HG02885 (cell line): ENCODE results near the gene KLRC2.
"Not testable (repeated sequence)": the region's sequence is repeated elsewhere in the genome, so short reads cannot be mapped to it uniquely, and the experiment has no call there.

Experiments used
- ATAC-seq: cut with Tn5 transposase; IDR thresholded peaks from one replicate; pipeline ENCODE4 v1.9.1; 2021; ENCODE audit warnings: mild to moderate bottlenecking; ENCODE audit not compliant: unreplicated experiment, poor library complexity

The KLRC2 gene

GRCh38 chr12:10406725-10407124 is 29.1 kb downstream of the KLRC2 start:
- no peak for ATAC-seq

- no peak for ATAC-seq
Measured at GRCh38 chr12:10405294-10405693, 30.5 kb downstream of the KLRC2 start.

GRCh38 chr12:10404798-10405197 is 31.0 kb downstream of the KLRC2 start:
- no peak for ATAC-seq

GRCh38 chr12:10400829-10401228 is 35.0 kb downstream of the KLRC2 start:
- no peak for ATAC-seq

GRCh38 chr12:10398168-10398567 is 37.6 kb downstream of the KLRC2 start:
- no peak for ATAC-seq

- ATAC-seq, result no peak
Measured at GRCh38 chr12:10397296-10397695, 38.5 kb downstream of the KLRC2 start.

GRCh38 chr12:10396176-10396575 is 39.6 kb downstream of the KLRC2 start:
- not testable (repeated sequence) for ATAC-seq

- ATAC-seq, result peak; percentile 75
Measured at GRCh38 chr12:10395390-10395998, 40.3 kb downstream of the KLRC2 start.

- not testable (repeated sequence) for ATAC-seq
Measured at GRCh38 chr12:10394531-10395152, 41.2 kb downstream of the KLRC2 start.

- ATAC-seq, result no peak
Measured at GRCh38 chr12:10393291-10393690, 42.5 kb downstream of the KLRC2 start.

GRCh38 chr12:10392394-10392930 is 43.3 kb downstream of the KLRC2 start:
- peak; percentile 82 for ATAC-seq

- ATAC-seq, result not testable (repeated sequence)
Measured at GRCh38 chr12:10390991-10391390, 44.8 kb downstream of the KLRC2 start.

- ATAC-seq, result no peak
Measured at GRCh38 chr12:10389904-10390303, 45.9 kb downstream of the KLRC2 start, which contains the start of gene KLRK1. Gene KLRK1, minus strand, starts transcription at chr12:10390041. Its CDS starts 1,231 bp downstream, at chr12:10388810.

- ATAC-seq, result no peak
Measured at GRCh38 chr12:10388624-10389413, 47.0 kb downstream of the KLRC2 start.

GRCh38 chr12:10387498-10387897 is 48.3 kb downstream of the KLRC2 start:
- not testable (repeated sequence) for ATAC-seq

- no peak for ATAC-seq
Measured at GRCh38 chr12:10386857-10387256, 49.0 kb downstream of the KLRC2 start.

GRCh38 chr12:10385166-10385613 is 50.6 kb downstream of the KLRC2 start:
- no peak for ATAC-seq

GRCh38 chr12:10384191-10384590 is 51.6 kb downstream of the KLRC2 start:
- no peak for ATAC-seq

- no peak for ATAC-seq
Measured at GRCh38 chr12:10381928-10382628, 53.7 kb downstream of the KLRC2 start.
